Measurements from ENCODE around the gene ABCB8. TPM values are rescaled to one million over a fixed set of nuclear protein-coding genes. Genes with fewer than 3 reads are reported as not detected.
"Not testable (repeated sequence)": the region's sequence is repeated elsewhere in the genome, so short reads cannot be mapped to it uniquely, and the experiment has no call there.

The ABCB8 gene
- total RNA-seq, 1 donor, result 30.9 TPM

DNA sequence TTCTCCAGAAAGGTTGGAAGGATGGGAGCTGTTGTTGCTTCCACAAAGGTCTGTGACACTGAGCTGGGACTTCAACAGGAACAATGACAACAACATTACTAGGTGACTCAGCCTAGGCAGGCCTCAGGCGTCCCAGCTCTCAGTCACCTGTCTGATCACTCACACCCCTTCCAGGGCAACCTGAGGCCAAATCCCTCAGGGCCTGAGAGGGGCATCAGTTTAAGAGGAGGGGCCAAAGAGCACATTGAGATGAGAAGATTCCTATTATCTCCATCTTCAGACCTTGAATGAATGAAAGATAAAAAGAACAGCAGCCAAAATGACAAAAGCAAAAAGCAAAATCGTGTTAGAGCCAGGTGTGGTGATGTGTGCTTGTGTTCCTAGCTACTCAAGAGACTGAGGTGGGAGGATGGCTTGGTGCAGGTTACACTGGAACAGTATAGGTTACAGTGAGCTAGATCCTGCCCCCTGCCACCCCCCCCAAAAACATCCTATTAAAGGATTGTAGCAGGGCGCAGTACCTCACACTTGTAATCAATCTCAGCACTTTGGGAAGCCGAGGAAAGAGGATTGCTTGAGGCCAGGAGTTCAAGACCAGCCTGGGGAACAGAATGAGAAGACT, 3.7 kb upstream of the ABCB8 start, which contains the start of gene ATG9B:
Gene ATG9B, minus strand, starts transcription at position 60 of the 622 bp plus-strand sequence. CDS start 71 bp downstream, outside the sequence.
- no peak within 1 kb of the TSS for H3K4me3 ChIP-seq (ENCODE audit: low read depth, low read length)
- TF ChIP-seq, protein P1, sequence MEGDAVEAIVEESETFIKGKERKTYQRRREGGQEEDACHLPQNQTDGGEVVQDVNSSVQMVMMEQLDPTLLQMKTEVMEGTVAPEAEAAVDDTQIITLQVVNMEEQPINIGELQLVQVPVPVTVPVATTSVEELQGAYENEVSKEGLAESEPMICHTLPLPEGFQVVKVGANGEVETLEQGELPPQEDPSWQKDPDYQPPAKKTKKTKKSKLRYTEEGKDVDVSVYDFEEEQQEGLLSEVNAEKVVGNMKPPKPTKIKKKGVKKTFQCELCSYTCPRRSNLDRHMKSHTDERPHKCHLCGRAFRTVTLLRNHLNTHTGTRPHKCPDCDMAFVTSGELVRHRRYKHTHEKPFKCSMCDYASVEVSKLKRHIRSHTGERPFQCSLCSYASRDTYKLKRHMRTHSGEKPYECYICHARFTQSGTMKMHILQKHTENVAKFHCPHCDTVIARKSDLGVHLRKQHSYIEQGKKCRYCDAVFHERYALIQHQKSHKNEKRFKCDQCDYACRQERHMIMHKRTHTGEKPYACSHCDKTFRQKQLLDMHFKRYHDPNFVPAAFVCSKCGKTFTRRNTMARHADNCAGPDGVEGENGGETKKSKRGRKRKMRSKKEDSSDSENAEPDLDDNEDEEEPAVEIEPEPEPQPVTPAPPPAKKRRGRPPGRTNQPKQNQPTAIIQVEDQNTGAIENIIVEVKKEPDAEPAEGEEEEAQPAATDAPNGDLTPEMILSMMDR (IDR thresholded peaks at IDR 0.05; ENCODE audit: insufficient read depth, low read length), result no peak
- DNase-seq (ENCODE audit: low read depth), result no peak

DNA sequence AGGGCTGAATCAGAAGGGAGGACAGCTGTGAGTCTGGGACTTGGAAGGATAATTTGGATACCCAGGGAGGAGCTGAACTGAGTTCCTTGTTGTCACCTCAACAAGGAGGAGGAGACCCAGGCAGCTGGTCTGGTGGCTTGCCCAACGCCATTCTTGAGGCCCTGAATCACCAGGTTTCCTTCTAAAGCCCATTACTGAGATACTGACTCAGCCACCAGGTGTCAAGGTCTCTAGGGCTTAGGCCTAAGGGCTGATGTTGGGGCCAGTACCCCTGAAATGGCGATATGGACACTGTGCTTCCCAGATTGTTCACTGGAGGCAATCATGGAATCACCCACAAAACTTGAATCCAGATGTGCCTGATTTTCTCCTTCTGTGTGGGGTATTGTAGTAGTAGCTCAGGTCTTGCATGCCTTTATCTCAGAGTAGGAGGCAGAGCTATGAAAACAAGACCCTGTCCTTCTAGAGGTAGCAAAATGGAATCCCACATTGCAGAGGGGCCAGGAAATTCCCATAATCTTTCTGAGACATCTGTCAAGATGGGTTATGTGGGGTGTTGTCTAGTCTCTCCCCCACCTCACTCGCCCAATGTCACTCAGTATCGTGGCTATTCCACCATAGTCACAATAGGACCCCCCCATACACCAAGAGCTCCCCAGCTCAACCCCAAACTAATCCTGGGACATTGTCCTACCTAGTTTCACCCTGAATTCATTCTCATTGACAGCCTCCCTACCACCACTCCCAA, 2.2 kb upstream of the ABCB8 start:
- TF ChIP-seq, protein P1 (IDR thresholded peaks at IDR 0.05; ENCODE audit: insufficient read depth, low read length), result no peak
- H3K4me3 ChIP-seq (ENCODE audit: low read depth, low read length), result no peak overlapping the region
- DNase-seq (ENCODE audit: low read depth), result no peak

DNA sequence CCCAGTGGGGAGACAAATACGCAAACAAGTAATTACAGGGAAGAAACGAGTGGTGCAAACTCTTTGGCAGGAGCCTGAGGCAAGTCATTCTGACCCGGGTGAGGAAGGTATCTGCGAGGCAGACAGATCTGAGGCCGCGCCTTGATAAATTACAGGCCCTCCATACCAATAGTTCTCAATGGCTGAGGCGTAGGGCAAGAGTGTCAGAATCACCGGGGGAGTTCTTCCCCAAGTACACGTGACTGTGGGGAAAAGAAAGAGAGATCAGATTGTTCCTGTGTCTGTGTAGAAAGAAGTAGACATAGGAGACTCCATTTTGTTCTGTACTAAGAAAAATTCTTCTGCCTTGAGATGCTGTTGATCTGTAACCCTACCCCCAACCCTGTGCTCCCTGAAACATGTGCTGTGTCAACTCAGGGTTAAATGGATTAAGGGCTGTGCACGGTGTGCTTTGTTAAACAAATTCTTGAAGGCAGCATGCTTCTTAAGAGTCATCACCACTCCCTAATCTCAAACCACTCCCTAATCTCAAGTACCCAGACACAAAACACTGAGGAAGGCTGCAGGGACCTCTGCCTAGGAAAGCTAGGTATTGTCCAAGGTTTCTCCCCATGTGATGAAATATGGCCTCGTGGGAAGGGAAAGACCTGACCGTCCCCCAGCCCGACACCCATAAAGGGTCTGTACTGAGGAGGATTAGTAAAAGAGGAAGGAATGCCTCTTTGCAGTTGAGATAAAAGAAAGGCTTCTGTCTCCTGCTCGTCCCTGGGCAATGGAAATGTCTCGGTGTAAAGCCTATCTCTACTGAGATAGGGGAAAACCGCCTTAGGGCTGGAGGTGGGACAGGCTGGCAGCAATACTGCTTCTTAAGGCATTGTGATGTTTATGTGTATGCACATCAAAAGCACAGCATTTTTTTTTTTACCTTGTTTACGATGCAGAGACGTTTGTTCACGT, 1.2 kb upstream of the ABCB8 start:
- not testable (repeated sequence) for DNase-seq (ENCODE audit: low read depth); H3K4me3 ChIP-seq (ENCODE audit: low read depth, low read length)

DNA sequence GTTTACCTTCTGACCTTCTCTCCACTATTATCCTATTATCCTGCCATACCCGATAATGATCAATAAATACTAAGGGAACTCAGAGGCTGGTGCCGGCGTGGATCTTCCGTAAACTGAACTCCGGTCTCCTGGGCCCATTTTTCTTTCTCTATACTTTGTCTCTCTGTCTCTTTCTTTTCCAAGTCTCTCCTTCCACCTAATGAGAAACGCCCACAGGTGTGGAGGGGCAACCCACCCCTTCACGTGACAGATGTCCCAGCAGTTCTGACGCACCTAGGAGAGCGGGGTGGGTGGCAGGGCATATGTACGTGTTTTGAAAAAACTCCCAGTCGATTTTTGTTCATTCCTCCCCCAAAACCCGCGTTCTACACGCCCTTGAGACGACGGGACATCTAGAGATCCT, 521 bp upstream of the ABCB8 start:
- not testable (repeated sequence) for DNase-seq (ENCODE audit: low read depth)
- H3K4me3 ChIP-seq (ENCODE audit: low read depth, low read length), result peak overlapping the region; percentile 65

DNA sequence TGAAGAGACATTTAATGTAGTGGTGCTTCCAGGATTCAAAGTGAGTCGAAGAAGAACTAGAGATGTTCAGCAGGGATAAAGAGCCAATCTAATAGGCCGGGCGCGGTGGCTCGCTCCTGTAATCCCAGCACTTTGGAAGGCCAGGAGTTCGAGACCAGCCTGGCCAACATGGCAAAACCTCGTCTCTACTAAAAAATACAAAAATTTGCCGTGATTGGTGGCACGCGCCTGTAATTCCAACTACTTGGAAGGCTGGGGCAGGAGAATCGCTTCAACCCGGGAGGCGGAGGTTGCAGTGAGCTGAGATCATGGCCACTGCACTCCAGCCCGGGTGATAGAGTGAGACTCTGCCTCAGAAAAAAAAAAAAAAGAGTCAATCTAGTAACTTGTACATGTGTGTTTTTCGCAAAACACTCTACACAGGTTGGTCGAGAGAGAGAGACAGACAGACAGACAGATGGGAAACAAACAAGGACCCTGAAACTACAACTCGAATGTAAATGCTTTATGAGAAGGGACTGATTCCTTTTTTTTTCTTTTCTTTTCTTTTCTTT, 775 bp downstream of the ABCB8 start:
- peak; percentile 12 for DNase-seq (ENCODE audit: low read depth)
- TF ChIP-seq, protein P1 (IDR thresholded peaks at IDR 0.05; ENCODE audit: insufficient read depth, low read length), result no peak

DNA sequence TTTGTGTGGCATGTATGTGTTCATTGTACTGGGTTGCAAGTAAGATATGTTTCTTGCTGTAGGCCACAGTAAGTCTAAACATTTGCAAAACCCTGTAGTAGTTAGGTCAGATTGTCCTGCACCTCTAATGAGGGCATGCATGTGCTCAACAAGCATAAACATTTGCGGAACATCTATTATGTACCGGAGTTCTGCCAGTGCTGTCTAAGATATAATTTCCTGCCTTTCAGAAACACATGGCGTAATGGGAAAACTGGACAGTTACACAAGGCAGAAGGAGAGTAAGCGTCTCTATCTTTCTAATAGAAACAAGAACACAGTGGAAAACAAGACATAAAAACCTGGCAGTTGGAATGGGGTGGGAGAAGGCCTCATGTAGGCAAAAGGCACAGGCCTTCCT, 2.8 kb downstream of the ABCB8 start:
- TF ChIP-seq, protein P1 (IDR thresholded peaks at IDR 0.05; ENCODE audit: insufficient read depth, low read length), result no peak
- DNase-seq (ENCODE audit: low read depth), result no peak
- H3K4me3 ChIP-seq (ENCODE audit: low read depth, low read length), result no peak overlapping the region

More for the DNA sequence above, 775 bp downstream of the ABCB8 start:
- peak overlapping the region; percentile 91 for H3K4me3 ChIP-seq (ENCODE audit: low read depth, low read length)

DNA sequence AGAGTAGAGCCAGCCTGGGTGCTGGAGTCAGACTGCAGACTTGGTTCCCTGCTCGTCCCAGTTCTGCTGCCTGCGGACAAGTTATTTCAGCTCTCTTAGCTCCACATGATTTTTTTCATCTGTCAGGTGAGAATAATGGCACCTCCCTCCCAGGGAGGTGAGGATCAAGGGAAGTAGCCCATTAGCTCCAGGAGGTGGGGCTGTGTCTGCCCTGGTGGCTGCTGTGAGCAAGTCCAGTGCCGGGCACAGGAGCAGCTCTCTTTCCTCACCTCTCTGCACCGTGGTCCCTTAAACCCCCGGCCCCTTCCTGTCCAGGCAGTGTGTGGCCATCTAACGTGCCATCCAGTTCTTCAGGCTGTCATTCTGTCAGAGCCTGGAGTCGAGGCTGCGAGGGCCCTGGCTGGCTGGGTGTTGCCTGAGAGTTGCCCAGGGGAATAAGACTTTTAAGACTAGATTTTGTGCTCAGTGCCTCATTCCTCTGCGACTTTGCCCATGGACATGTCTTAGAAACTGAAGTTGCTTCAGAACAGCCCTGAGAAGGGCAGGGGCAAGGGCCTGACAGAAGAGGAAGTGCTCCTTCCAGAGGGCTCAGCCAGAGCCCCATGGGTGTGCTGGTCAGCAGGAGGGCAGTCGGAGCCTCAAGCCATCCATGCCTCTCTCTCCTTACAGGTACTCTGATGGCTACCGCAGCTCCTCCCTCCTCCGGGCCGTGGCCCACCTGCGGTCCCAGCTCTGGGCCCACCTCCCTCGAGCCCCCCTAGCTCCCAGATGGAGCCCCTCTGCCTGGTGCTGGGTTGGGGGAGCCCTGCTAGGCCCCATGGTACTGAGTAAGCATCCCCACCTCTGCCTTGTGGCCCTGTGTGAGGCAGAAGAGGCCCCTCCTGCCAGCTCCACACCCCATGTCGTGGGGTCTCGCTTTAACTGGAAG, 5.0 kb downstream of the ABCB8 start:
- no peak overlapping the region for H3K4me3 ChIP-seq (ENCODE audit: low read depth, low read length)
- TF ChIP-seq, protein P1 (IDR thresholded peaks at IDR 0.05; ENCODE audit: insufficient read depth, low read length), result no peak
- no peak for DNase-seq (ENCODE audit: low read depth)

Measured in fibroblast of the aortic adventitia (primary cell).